Glomerular visceral epithelial cell (primary cell): ENCODE results near the gene NFYC.

ENCODE experiments used
- DNase-seq: peaks from one replicate; pipeline ENCODE4 v3.0.0-alpha.2; 2016; ENCODE audit errors: extremely low spot score

Gene NFYC

DNA sequence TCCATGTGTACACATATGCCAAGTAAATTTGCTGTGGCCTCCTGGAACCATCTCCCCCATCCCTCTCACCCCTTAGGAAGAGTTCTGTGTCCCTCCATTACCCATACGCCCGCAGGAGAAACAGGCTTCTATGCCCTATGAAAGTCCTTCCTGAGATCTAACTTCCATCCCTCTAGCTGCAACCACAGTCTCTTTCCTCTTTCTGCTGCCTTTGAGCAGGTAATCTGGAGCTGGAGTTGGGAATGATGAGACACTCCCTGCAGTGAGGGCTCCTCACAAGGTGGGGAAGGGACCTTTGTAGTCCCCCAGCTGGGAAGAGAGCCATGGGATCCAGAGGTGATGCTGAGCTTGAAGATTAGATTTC is 90.1 kb downstream of the NFYC start:
- no peak for DNase-seq

DNA sequence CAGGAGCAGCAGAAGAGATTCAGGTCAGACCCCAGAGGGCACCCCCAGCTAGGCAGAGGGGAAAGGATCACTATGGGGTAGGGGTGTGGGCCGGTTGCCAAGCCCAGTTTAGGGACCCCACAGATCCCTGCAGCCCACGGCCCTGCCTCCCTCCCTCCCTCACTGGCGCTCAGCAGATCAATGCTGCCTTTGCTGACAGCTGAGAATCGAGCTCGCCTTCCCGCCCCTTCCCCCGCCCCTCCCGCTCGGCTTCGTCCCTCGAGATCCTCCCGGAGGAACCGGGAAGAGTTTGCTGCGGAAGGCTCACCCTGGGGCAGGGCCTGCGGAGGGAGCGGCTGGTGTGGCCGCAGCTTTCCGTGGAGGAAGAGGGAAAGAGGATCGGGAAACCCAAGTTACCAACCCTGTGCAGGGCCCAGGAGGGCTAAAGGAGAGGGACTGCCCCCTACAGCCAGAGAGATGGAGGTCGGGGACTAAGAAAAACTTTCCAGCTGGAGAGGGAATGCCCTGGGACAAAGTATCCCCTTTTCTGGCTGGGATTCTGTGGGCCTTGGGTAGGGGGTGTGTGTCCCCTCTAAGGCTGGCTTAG is 91.0 kb downstream of the NFYC start:
- peak; percentile 36 for DNase-seq

DNA sequence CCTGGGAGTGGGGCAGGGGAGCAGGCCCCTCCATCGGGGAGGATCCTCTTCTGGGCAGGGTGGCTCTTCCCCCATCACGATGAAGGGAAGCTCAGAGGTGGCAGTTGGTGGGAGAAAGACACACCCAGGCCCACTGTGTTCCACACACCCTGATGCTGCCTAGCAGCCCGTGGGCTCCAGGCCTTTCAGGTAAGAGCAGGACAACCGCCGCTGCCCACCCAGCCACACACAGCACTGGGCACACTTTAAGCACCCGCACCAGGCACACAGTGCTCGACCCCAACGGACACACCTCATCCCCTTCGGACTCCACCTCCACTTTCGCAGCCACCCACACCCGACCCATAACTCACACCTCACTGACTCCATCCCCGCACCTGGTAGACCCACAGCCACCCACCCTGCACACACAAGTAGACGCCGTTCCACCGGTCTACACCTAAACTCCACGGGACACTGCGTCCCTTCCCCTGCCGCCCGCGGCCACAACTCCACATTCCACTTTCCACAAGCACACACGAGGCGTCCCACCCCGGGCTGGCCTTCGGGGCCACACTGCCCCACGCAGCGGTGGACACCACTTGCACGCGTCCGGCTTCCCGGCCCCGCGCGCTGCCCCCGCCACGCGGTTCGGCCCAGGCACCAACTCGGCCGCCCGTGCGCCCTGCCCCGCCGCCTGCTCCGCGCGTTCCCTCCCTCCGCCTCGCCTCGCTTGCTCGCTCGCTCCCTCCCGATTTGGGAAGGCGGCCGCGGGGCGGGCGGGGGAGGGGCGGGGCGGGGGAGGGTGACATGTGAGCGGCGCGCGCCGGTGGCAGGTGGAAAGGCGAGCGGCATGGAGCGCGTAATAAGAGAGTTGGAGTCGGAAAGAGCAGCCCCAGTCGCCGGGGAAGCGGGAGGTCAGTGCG is 91.7 kb downstream of the NFYC start, which contains the start of gene KCNQ4:
Gene KCNQ4, plus strand, starts transcription at position 787 of the 905 bp plus-strand sequence. CDS start 307 bp downstream, outside the sequence.
- peak; percentile 42 for DNase-seq

DNA sequence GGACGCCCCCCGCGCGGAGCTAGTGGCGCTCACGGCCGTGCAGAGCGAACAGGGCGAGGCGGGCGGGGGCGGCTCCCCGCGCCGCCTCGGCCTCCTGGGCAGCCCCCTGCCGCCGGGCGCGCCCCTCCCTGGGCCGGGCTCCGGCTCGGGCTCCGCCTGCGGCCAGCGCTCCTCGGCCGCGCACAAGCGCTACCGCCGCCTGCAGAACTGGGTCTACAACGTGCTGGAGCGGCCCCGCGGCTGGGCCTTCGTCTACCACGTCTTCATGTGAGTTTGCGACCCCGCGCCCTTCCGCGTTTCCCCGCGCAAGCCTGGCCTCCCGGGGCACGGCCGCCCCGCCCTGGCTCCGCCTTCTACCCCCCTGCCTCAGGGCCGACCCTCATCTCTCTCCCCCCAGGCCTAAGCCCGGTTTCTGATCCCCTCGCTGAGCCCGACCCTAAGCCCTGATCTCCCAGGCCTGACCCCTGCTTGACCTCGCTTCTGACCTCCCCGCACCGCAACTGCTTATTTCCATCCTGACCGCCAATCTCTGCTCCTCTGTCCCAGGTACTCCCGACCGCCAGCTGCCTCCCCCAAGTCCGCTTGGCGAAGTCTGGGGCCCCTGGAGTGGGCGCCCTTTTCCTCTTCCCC is 92.8 kb downstream of the NFYC start:
- no peak for DNase-seq

DNA sequence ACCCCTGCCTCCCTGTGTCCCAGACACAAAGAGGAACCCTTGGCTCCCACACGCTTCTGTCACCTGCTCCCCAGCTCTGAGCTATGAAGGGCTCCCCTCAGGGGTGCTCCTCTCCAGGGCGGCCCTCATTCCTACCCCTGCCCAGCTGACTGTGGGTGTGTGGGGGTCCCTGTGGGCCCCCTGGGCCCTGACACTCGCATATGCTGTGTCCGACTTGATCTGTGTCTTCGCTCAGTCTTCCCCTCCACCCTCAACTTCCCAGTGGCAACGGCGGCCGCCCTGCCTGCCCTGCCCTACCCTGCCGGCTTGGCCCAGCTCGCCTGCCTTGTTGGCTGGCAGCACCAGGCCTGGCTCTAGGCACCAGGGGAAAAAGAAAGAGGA is 93.3 kb downstream of the NFYC start:
- DNase-seq = no peak

DNA sequence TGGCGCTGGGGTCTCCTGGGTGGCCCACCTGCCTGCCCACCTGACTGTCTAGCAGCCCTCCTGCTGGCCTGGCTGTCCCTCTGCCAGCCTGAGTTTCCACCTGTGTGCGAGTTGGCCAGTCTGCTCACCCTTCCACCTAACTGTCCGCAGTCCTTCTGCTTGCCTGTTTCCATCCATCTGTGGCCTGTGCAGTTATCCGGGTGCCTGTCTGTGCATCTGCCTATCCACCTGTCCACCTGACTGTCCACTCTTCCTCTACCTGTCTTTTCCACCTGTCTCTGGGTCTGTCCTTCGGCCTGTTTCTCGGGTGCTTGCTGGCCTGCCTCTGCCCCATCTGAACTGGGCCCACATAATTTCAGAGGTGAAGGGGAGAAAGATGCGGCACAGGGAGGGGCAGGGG is 93.9 kb downstream of the NFYC start:
- DNase-seq = no peak

DNA sequence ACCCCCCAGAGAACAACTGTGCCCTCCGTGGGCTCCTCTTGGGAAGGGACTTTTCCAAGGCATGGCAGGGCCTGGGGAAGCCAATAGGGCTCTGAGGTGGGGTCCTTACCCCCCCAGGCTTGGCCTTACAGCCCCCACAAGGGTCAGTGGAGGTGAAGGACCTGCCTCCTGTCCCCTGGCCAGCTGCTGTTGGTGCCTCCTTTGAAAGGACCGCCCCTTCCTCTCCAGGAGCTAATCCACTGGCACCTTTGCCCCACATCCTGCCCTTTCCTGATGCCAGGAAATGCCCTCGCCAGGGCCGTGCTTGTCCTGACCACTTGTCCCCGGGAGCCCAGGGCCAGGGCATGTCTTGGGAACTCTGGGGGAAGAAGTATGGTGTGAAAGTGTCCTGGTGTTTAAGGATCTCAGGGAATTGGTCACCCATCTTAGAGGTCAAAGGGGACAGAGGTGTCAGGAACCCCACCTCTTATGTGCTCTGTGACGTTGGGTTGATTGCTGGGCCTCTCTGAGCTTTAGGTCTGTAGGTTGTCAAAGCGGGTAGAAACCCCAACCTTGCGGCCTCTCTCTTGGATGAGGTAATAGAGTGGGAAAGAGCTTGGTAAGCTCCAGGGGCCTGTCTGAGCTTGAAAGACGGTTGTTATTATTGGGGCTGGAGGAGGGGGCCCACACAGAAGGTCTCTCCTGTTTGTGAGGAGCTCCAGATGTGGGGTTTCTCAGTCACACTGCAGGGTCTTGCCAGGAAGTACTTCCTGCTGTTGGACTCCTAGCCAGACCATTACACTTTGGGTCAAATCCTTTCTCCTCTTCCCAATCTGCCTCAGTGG is 94.9 kb downstream of the NFYC start:
- DNase-seq = no peak

DNA sequence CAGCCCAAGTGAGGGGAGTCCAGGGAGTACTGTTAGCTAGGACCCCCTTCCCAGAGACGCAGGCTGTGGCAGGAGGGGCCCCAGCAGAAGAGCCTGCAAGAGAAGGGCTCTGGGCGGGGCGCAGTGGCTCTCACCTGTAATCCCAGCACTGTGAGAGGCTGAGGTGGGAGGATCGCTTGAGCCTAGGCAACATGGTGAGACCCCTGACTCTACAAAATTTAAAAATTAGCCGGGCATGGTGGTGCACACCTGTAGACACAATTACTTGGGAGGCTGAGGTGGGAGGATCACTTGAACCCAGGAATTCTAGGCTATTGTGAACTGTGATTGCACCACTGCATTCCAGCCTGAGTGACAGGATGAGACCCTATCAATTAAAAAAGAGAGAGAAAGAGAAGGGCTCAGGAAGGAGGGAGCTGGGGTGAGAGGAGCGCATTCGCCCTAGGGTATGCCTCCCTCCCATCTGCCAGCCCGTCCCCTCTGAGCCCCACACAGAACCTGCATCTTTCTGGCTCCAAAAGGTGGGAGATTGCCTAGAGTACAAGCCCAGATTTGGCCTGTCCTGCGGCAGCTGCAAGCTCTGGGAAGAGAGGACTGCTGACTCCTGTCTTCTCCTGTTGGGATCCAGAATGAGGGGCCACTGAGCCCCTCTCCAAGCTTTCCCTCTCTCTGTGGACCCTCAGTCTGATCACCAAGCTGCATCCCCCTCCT is 95.6 kb downstream of the NFYC start:
- no peak for DNase-seq

DNA sequence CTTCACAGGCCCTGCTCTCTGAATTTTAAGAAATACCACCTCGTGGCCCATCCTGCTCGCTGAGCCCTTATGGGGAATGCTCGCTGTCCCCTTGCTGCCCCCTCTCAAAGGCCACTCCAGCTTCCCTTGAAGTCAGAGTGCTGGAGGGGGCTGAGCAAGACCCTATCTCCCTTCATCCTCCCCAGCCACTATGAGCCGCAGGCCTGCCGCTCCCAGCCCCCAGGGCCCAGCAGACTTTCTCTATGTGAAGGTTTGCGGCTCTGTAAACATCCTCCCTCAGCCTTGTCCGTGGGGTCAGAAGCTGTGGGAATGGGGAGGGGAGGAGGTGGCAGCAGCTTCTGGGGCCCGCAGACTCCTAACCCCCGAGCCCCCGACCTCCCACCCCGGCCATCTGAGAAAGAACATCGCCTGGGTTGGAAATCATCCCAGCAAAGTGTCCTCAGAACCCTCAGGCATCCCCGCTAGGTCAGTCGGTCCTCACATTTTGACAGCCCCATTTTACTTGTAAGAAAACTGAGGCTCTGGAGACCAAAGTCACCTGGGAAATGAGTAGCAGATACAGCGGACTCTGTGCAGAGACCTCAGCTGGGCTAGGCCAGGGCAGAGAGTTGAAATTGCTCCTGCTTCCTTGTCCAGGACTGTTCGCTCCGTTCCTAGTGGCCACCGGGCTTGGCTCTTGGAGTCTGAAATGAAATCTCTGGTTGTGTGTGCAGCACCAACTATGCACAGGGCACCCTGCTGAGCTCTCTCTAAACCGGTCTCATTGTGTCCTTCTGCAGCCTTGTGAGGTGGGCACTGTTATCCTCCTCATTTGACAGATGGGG is 96.4 kb downstream of the NFYC start:
- DNase-seq = no peak

DNA sequence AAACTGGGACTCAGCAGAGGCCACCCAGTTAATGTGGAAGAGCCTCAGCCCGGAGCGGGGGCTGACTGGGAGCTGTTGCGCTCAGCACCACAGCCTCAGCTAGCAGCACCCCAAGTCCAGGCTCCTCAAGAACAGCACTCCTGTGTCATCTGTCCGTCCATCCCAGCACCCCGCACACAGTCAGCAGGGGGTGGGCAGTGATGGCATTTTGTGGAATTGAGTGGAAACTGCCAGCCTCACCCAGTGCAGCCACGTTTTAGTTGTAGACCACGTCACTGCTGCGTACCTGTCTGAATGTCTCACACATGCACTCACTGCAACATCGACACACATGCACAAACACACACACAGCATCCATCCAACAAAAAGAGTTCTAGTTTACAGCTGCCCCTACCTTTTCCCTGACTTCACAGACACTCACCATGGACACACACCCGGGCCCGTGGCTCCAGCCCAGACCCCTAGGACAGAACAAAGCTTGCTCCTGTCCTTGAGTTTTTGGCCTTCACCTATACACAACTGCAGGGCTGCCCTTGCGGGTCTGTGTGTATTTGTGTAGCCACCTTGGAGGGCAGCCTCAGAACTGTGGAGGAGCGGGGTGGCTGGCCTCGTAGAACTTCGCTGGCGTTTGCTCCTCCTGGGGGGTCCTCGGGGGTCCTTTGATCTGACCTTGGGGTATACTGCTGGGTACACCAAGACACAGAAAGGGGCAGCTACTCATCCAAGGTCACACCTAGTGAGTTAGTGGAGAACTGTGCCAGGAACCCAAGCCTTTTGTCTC is 97.2 kb downstream of the NFYC start:
- DNase-seq = no peak

DNA sequence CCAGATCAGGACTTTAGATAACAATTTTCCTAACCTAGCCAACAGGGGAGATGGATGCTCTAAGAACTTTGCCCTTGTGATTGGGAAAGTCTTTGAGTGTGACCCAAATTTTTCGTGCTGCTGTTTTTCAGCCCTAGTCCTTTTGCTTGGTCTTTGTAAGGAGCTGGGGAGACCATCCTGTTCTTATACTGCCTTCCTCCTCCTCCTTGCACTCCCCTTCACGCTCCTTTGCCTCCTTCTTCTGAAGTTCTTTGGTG is 97.8 kb downstream of the NFYC start:
- DNase-seq = no peak

DNA sequence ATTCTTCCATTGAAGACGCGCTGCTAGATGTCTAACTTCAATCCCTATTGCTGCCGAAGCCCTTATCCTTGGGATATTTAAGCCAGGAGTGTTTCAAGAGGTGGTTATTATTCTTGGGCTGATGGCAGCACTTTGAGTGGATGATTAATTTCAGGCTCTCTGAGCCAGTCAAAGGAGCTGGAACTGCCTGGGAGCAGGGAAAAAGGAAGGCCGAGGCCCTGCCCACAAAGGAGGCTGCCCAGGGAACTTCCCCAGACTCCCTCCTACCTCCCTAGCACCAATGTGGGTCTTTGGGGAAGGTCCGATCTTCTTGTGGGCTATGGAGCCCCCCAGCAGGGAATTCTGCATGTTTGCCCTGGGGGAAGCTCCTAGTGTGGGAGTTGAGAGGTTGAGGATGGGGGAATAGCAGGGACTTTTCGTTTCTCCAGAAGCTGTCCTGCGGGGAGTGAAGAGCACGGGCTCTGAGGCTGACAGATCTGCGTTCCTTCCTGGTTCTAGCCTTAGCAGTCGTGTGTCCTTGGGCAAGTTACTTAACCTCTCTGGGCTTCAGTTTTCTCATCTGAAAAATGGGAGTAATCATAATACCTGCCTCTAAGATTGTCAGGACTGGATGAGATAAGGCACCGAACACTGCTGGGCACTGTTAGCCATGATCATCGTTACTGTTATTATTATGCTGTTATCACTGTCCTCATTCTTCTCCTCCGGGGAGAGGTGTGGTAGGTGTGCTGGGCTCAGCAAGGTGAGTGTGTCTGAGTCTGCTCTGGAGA is 98.3 kb downstream of the NFYC start:
- no peak for DNase-seq

DNA sequence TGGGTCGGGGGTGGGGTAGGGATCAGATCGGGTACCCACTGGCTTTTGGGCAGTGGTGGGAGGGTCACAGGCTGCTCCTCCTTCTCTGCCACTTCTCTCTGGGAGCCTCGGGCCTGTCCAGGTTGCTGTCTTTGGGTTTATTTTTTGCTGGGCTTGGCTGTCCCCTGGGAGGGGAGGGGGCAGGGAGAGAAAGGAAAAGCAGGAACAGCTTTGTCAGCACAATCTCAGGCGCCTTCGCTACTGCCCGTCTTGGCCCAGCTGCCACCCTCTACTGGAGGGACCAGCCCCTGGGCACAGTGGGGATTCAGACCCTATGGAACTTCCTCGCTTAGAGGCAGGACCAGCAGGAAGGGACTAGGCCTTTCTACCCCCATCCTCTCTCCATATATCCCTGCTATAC is 100.5 kb downstream of the NFYC start:
- no peak for DNase-seq

DNA sequence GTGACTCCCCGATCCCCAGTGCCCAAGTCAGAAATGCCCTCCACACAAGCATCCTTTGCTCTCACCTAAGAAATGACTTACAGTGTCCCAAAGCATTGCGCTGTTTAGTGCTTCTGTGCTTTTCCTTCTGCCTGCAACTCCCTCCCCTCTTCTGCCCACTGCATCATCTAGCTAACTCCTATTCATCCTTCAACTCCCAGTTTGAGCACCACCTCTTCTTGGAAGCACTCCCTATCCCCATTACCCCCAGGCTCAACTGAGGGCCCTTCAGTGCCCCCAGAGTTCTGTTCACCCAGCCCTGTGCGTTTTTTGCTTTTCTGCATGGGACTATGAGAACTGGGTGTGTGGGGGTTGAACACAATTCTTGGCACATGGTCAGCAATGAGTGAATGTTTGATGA is 102.1 kb downstream of the NFYC start:
- DNase-seq = no peak

DNA sequence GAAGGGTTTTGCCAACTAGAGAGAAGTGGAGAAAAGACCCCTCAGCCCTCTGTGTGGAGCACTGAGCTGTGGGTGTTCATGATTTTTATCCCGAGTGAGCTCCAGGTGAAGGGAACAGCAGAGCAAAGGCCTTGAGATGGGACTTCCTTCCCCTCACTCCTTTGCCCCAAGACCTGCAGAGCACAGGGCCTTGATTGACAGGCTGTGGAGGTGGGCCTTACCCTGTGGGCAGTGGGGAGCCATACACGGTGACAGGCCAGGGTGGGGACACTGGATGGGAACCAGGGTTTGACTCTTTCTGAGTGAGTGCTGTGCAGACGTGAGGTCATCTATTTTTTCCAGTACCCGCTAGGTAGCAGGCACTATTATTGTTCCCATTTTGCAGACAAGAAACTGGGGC is 102.5 kb downstream of the NFYC start:
- no peak for DNase-seq

DNA sequence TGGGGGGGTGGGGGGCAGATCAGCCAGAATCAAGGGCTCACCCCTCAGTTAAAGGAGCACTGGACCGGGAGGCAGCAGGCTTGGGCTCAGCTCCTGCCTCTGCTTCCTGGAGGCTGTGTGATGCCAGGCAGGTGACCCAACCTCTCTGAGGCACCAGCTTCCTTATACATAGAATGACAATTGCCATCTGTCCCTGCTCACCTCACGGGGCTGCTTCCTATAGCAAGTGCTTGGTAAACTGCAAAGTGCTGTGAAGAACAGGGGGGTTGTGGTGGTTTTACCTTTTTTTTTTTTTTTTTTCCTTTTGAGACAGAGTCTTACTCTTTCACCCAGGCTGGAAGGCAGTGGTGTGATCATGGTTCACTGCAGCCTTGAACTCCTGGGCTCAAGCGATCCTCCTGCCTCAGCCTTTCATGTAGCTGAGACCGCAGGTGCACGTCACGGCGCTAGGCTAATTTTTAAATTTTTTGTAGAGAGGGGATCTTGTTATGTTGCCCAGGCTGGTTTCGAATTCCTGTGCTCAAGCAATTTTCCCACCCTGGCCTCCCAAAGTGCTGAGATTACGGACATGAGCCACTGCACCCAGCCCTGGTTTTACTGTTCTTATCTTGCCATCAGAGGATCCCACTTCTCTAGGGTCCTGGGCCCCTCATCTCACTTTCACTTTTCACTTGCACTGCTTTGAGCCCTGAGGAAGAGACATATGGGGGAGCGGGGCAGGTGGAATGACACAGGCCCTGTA is 103.6 kb downstream of the NFYC start:
- DNase-seq = no peak

DNA sequence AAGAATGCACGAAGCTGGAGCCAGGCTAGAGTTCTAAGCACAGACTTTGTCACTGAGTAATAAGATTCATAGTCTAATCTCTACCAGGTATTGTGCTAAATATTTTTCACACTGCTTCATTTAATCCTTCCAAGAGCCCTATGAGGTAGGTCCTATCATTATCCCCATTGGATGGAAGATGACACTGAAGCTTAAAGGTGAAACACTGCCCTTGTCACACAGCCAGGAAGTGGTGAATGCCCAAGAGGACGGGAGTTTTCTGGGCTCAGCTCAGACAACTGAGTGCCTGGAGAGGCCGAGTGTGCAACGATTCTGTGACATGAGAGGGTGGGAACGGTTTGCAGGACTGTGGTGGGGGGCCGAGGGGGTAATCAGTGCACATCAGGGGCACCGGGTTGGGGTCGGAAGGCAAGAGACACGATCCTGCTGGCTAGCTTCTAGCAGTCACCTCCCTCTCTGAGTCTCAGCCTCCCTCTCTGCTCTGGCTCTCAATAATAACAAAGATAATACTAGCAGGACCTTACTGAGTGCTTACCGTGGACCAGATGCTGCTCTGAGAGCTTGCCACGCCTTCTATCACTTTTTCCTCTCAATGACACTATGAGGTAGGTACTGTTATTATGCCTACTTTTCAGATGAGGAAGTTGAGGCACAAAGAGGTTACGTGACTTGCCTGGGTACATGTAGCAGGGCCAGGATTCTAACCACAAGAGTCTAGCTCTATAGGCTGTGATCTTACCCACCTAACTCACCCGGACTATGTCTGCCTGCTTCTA is 104.5 kb downstream of the NFYC start:
- DNase-seq = no peak
